Muscle layer of duodenum (tissue), 2 donors: ENCODE measurements around the gene PKP4.
"Not testable (repeated sequence)": the region's sequence is repeated elsewhere in the genome, so short reads cannot be mapped to it uniquely, and the experiment has no call there.

Experiments
- H3K27ac ChIP-seq: one replicate; pipeline ENCODE4 v1.7.0; 2013; ENCODE audit warnings: mild to moderate bottlenecking, low read length
- H3K27me3 ChIP-seq: one replicate; pipeline ENCODE4 v1.7.0; 2013; ENCODE audit warnings: low read depth, mild to moderate bottlenecking, control low read depth, low read length
- H3K36me3 ChIP-seq, 2 donors: one replicate each; pipeline ENCODE4 v1.7.0; 2013; ENCODE audit warnings: low read length in 2 of 2, control low read depth in 1 of 2, mild to moderate bottlenecking in 1 of 2; ENCODE audit not compliant: insufficient read depth in 2 of 2, control insufficient read depth in 1 of 2
- H3K4me1 ChIP-seq, 2 donors: one replicate each; pipeline ENCODE4 v1.7.0; 2013; ENCODE audit warnings: low read length in 2 of 2, mild to moderate bottlenecking in 2 of 2, control low read depth in 1 of 2, moderate library complexity in 1 of 2; ENCODE audit not compliant: insufficient read depth in 2 of 2, control insufficient read depth in 1 of 2
- H3K4me3 ChIP-seq, 2 donors: one replicate each; pipeline ENCODE4 v1.7.0; 2013; ENCODE audit warnings: low read length in 2 of 2, low read depth in 1 of 2, mild to moderate bottlenecking in 1 of 2
- H3K9me3 ChIP-seq, 2 donors: one replicate each; pipeline ENCODE4 v1.7.0; 2013; ENCODE audit warnings: low read length in 2 of 2, control low read depth in 1 of 2, mild to moderate bottlenecking in 1 of 2; ENCODE audit not compliant: control insufficient read depth in 1 of 2
- donor health status: healthy.

The PKP4 gene

GRCh38 chr2:158473719-158474392 is 17.1 kb downstream of the PKP4 start:
- H3K4me3 ChIP-seq, result no peak overlapping the region
- no peaks in the 10 kb centered on the region for H3K27me3 ChIP-seq
- no peak overlapping the region for H3K27ac ChIP-seq

GRCh38 chr2:158474526-158475011 is 17.8 kb downstream of the PKP4 start:
- not testable (repeated sequence) for H3K9me3 ChIP-seq, H3K36me3 ChIP-seq, H3K27me3 ChIP-seq, H3K4me3 ChIP-seq, H3K27ac ChIP-seq
- peaks cover 7 to 12% of the 10 kb centered on the region in 2 donors for H3K4me1 ChIP-seq

More at GRCh38 chr2:158473719-158474392, 17.1 kb downstream of the PKP4 start:
- Histone ChIP-seq H3K9me3 (no peaks in the 10 kb centered on the region), H3K4me1 (peaks cover 7 to 12% of the 10 kb centered on the region in 2 donors), H3K36me3 (no peaks in the 10 kb centered on the region)

- Histone ChIP-seq H3K27ac (no peak overlapping the region), H3K4me1 (peaks cover 7 to 12% of the 10 kb centered on the region in 2 donors), H3K27me3 (no peaks in the 10 kb centered on the region), H3K9me3 (no peaks in the 10 kb centered on the region), H3K4me3 (no peak overlapping the region), H3K36me3 (no peaks in the 10 kb centered on the region)
Measured at GRCh38 chr2:158477202-158477601, 20.4 kb downstream of the PKP4 start.

GRCh38 chr2:158478237-158478636 is 21.5 kb downstream of the PKP4 start:
- peaks cover 7 to 12% of the 10 kb centered on the region in 2 donors for H3K4me1 ChIP-seq

GRCh38 chr2:158478816-158479215 is 22.1 kb downstream of the PKP4 start:
- H3K27ac ChIP-seq, result no peak overlapping the region
- no peaks in the 10 kb centered on the region for H3K9me3 ChIP-seq
- H3K27me3 ChIP-seq, result no peaks in the 10 kb centered on the region
- H3K4me1 ChIP-seq, result peaks cover 7 to 12% of the 10 kb centered on the region in 2 donors
- H3K4me3 ChIP-seq, result no peak overlapping the region
- H3K36me3 ChIP-seq, result no peaks in the 10 kb centered on the region

More at GRCh38 chr2:158478237-158478636, 21.5 kb downstream of the PKP4 start:
- H3K9me3 ChIP-seq, result no peaks in the 10 kb centered on the region
- H3K27me3 ChIP-seq, result no peaks in the 10 kb centered on the region
- no peaks in the 10 kb centered on the region for H3K36me3 ChIP-seq
- no peak overlapping the region for H3K4me3 ChIP-seq
- no peak overlapping the region for H3K27ac ChIP-seq

GRCh38 chr2:158481116-158481515 is 24.4 kb downstream of the PKP4 start:
- no peaks in the 10 kb centered on the region for H3K36me3 ChIP-seq
- H3K4me3 ChIP-seq, result no peak overlapping the region
- H3K9me3 ChIP-seq, result no peaks in the 10 kb centered on the region
- no peak overlapping the region for H3K27ac ChIP-seq
- peaks cover 7 to 12% of the 10 kb centered on the region in 2 donors for H3K4me1 ChIP-seq
- no peaks in the 10 kb centered on the region for H3K27me3 ChIP-seq

GRCh38 chr2:158482594-158482993 is 25.8 kb downstream of the PKP4 start:
- H3K9me3 ChIP-seq, result no peaks in the 10 kb centered on the region
- no peaks in the 10 kb centered on the region for H3K36me3 ChIP-seq
- H3K27ac ChIP-seq, result no peak overlapping the region
- H3K4me3 ChIP-seq, result no peak overlapping the region
- H3K4me1 ChIP-seq, result peaks cover 2 to 13% of the 10 kb centered on the region in 2 donors
- no peaks in the 10 kb centered on the region for H3K27me3 ChIP-seq

GRCh38 chr2:158484892-158485556 is 28.3 kb downstream of the PKP4 start:
- Histone ChIP-seq H3K27me3 (no peaks in the 10 kb centered on the region), H3K36me3 (no peaks in the 10 kb centered on the region), H3K4me3 (no peak overlapping the region), H3K27ac (no peak overlapping the region), H3K4me1 (peaks cover 0 to 22% of the 10 kb centered on the region in 2 donors), H3K9me3 (no peaks in the 10 kb centered on the region)

GRCh38 chr2:158486150-158486969 is 29.6 kb downstream of the PKP4 start:
- Histone ChIP-seq H3K4me3 (no peak overlapping the region), H3K4me1 (peaks cover 0 to 22% of the 10 kb centered on the region in 2 donors), H3K27me3 (no peaks in the 10 kb centered on the region), H3K9me3 (no peaks in the 10 kb centered on the region), H3K36me3 (no peaks in the 10 kb centered on the region), H3K27ac (no peak overlapping the region)

- no peak overlapping the region for H3K4me3 ChIP-seq
- H3K36me3 ChIP-seq, result no peaks in the 10 kb centered on the region
- no peaks in the 10 kb centered on the region for H3K9me3 ChIP-seq
- H3K4me1 ChIP-seq, result peaks cover 0 to 22% of the 10 kb centered on the region in 2 donors
- peak overlapping the region; percentile 1 for H3K27ac ChIP-seq
- no peaks in the 10 kb centered on the region for H3K27me3 ChIP-seq
Measured at GRCh38 chr2:158486970-158487325, 30.2 kb downstream of the PKP4 start.

GRCh38 chr2:158487419-158487818 is 30.7 kb downstream of the PKP4 start:
- Histone ChIP-seq H3K4me1 (peaks cover 0 to 22% of the 10 kb centered on the region in 2 donors), H3K36me3 (no peaks in the 10 kb centered on the region), H3K9me3 (no peaks in the 10 kb centered on the region), H3K27ac (no peak overlapping the region), H3K4me3 (no peak overlapping the region), H3K27me3 (no peaks in the 10 kb centered on the region)
